SK-N-SH (cell line): Measurements from ENCODE around the gene METTL24. TPM values are rescaled to one million over a fixed set of nuclear protein-coding genes. Genes with fewer than 3 reads are reported as not detected.

Experiments
- CTCF ChIA-PET: fragments of 300-600, 350-600 bp; formaldehyde crosslinking; extraction: SDS; loops from one replicate; lab custom pipeline; 2021; lab: Yijun Ruan, JAX
- POLR2A ChIA-PET: fragments of 350-600 bp; sonication (Branson Sonifier 250); formaldehyde crosslinking; extraction: SDS; loops from one replicate; lab custom pipeline; 2020; ENCODE audit warnings: antibody characterized with exemption, inconsistent platforms; lab: Yijun Ruan, JAX
- DNase-seq: peaks from one replicate; pipeline ENCODE4 v3.0.0; 2012
- H2AFZ ChIP-seq: fragments of 200-600 bp; sonication (generic); 2 replicates; pipeline ENCODE4 v1.8.1; 2016; ENCODE audit warnings: antibody characterized with exemption, mild to moderate bottlenecking, low read depth
- H3F3A ChIP-seq: fragments of 200-600 bp; sonication (generic); replicated peaks from 2 replicates; pipeline ENCODE3; 2016; ENCODE audit warnings: antibody characterized with exemption, mild to moderate bottlenecking; ENCODE audit not compliant: insufficient read depth
- H3K27ac ChIP-seq, 2 experiments: fragments of 200-500 bp in 1 of 2; fragments of 200-600 bp in 1 of 2; sonication (Bioruptor generic) in 1 of 2; sonication (generic), shearing (Covaris generic) in 1 of 2; 2 replicates each; pipeline versions ENCODE4 v1.5.1 to v1.6.1; 2014 to 2016; ENCODE audit warnings: low read depth in 2 of 2, inconsistent platforms in 1 of 2, low read length in 1 of 2, mild to moderate bottlenecking in 1 of 2, mixed read lengths in 1 of 2
- H3K27me3 ChIP-seq: fragments of 200-600 bp; sonication (generic), shearing (Covaris generic); 2 replicates; pipeline ENCODE4 v1.6.1; 2016; ENCODE audit warnings: mixed run types; ENCODE audit not compliant: insufficient read depth
- H3K36me3 ChIP-seq, 2 experiments: fragments of 200-500 bp in 1 of 2; fragments of 200-600 bp in 1 of 2; sonication (Bioruptor generic) in 1 of 2; sonication (generic) in 1 of 2; replicated peaks in 1 of 2; 2 replicates each; pipeline versions ENCODE3 to v1.5.1; 2014 to 2016; ENCODE audit warnings: low read length in 1 of 2, mild to moderate bottlenecking in 1 of 2; ENCODE audit not compliant: insufficient read depth in 2 of 2, control insufficient read depth in 1 of 2
- H3K4me1 ChIP-seq, 2 experiments: fragments of 200-500 bp in 1 of 2; fragments of 200-600 bp in 1 of 2; sonication (Bioruptor generic) in 1 of 2; sonication (generic), shearing (Covaris generic) in 1 of 2; 2 replicates each; pipeline versions ENCODE4 v1.5.1 to v1.6.1; 2014 to 2016; ENCODE audit warnings: low read depth in 1 of 2, low read length in 1 of 2, mixed run types in 1 of 2; ENCODE audit not compliant: insufficient read depth in 2 of 2, control insufficient read depth in 1 of 2
- H3K4me2 ChIP-seq: fragments of 200-600 bp; sonication (generic), shearing (Covaris generic); 2 replicates; pipeline ENCODE4 v1.6.1; 2017; ENCODE audit warnings: mixed run types
- H3K4me3 ChIP-seq, 2 experiments: fragments of 200-500 bp in 1 of 2; fragments of 200-600 bp in 1 of 2; sonication (Bioruptor generic) in 1 of 2; sonication (generic), shearing (Covaris generic) in 1 of 2; 2 replicates each; pipeline versions ENCODE4 v1.5.1 to v1.8.1; 2014 to 2016; ENCODE audit warnings: low read depth in 2 of 2, inconsistent platforms in 1 of 2, low read length in 1 of 2, mild to moderate bottlenecking in 1 of 2, mixed read lengths in 1 of 2, moderate library complexity in 1 of 2
- H3K79me2 ChIP-seq: fragments of 200-600 bp; sonication (generic); 2 replicates; pipeline ENCODE4 v1.8.1; 2017; ENCODE audit warnings: mild to moderate bottlenecking; ENCODE audit not compliant: insufficient read depth
- H3K9ac ChIP-seq: fragments of 200-600 bp; sonication (generic); 2 replicates; pipeline ENCODE4 v1.6.1; 2017; ENCODE audit warnings: mixed run types
- H3K9me2 ChIP-seq: fragments of 200-600 bp; sonication (generic); 2 replicates; pipeline ENCODE4 v1.6.1; 2017; ENCODE audit warnings: mixed run types
- H3K9me3 ChIP-seq: fragments of 200-600 bp; sonication (generic); 2 replicates; pipeline ENCODE4 v1.6.1; 2017; ENCODE audit warnings: mixed run types, mild to moderate bottlenecking, moderate library complexity
- H4K20me1 ChIP-seq: fragments of 200-600 bp; sonication (generic); 2 replicates; pipeline ENCODE4 v1.6.1; 2017; ENCODE audit warnings: mild to moderate bottlenecking, mixed run types; ENCODE audit not compliant: insufficient read depth
- CHD2 ChIP-seq: fragments of 150-350 bp; IDR thresholded peaks from 2 replicates; pipeline ENCODE4 v1.6.1; 2018; ENCODE audit warnings: low read length; ENCODE audit not compliant: partially characterized antibody
- EP300 ChIP-seq, 2 experiments: IDR thresholded peaks; 2 replicates each; pipeline versions ENCODE4 v1.4.0 to v1.6.1; 2012; ENCODE audit warnings: borderline replicate concordance in 1 of 2, low read depth in 1 of 2, low read length in 1 of 2
- EZH2phosphoT487 ChIP-seq: fragments of 200-600 bp; sonication (generic); IDR thresholded peaks from 2 replicates; pipeline ENCODE4 v1.6.1; 2017; ENCODE audit warnings: low read depth, mixed run types, mild to moderate bottlenecking, antibody characterized with exemption, moderate library complexity, borderline replicate concordance
- FOSL2 ChIP-seq: IDR thresholded peaks from 2 replicates; pipeline ENCODE4 v1.4.0; 2012; ENCODE audit warnings: low read depth, mild to moderate bottlenecking, moderate library complexity, borderline replicate concordance
- FOXM1 ChIP-seq: IDR thresholded peaks from 2 replicates; pipeline ENCODE4 v1.4.0; 2012; ENCODE audit warnings: low read depth, mild to moderate bottlenecking
- GABPA ChIP-seq: IDR thresholded peaks from 2 replicates; pipeline ENCODE4 v1.4.0; 2012; ENCODE audit warnings: low read depth, mild to moderate bottlenecking
- JUND ChIP-seq: IDR thresholded peaks from 2 replicates; pipeline ENCODE4 v1.4.0; 2012
- MAX ChIP-seq: IDR thresholded peaks from 2 replicates; pipeline ENCODE4 v1.4.0; 2012; ENCODE audit warnings: low read depth
- MXI1 ChIP-seq: IDR thresholded peaks from 2 replicates; pipeline ENCODE4 v1.6.1; 2012; ENCODE audit warnings: mild to moderate bottlenecking, low read depth, low read length, improper control_type of control experiment
- POLR2AphosphoS5 ChIP-seq: IDR thresholded peaks from 2 replicates; pipeline ENCODE4 v1.6.1; 2012; ENCODE audit warnings: low read depth, low read length
- RAD21 ChIP-seq: IDR thresholded peaks from 2 replicates; pipeline ENCODE4 v1.6.1; 2012; ENCODE audit warnings: mild to moderate bottlenecking, low read length
- RCOR1 ChIP-seq: fragments of 150-350 bp; IDR thresholded peaks from 2 replicates; pipeline ENCODE4 v1.6.1; 2017; ENCODE audit warnings: antibody characterized with exemption, low read length
- RXRA ChIP-seq: IDR thresholded peaks from 2 replicates; pipeline ENCODE4 v1.4.0; 2012; ENCODE audit warnings: low read depth, mild to moderate bottlenecking, borderline replicate concordance
- SMC3 ChIP-seq: IDR thresholded peaks from 2 replicates; pipeline ENCODE4 v1.6.1; 2012; ENCODE audit warnings: low read depth, low read length, improper control_type of control experiment
- TCF12 ChIP-seq: IDR thresholded peaks from 2 replicates; pipeline ENCODE4 v1.4.0; 2012
- TEAD4 ChIP-seq: IDR thresholded peaks from 2 replicates; pipeline ENCODE4 v1.4.0; 2012; ENCODE audit warnings: mild to moderate bottlenecking, borderline replicate concordance; ENCODE audit not compliant: insufficient read depth
- USF2 ChIP-seq: fragments of 150-350 bp; IDR thresholded peaks from 2 replicates; pipeline ENCODE4 v1.6.1; 2017; ENCODE audit warnings: antibody characterized with exemption, low read length, low read depth, borderline replicate concordance
- WGBS: methylation state at CpG from one replicate; pipeline ENCODE4 v1.1.6; 2017; ENCODE audit warnings: low lambda C conversion rate; 5-methylcytosine and 5-hydroxymethylcytosine counted together
- polyA plus RNA-seq, 3 experiments: library from polyadenylated mRNA; depleted of rRNA; stranded (reverse); fragments of >200 nt; gene quantifications; 2 replicates each; pipeline ENCODE4 v1.2.3, GENCODE V29; 2012

METTL24 gene
- polyA plus RNA-seq, 1 of the 3 experiments (the other 2 are of a cell fraction) = not detected

DNA sequence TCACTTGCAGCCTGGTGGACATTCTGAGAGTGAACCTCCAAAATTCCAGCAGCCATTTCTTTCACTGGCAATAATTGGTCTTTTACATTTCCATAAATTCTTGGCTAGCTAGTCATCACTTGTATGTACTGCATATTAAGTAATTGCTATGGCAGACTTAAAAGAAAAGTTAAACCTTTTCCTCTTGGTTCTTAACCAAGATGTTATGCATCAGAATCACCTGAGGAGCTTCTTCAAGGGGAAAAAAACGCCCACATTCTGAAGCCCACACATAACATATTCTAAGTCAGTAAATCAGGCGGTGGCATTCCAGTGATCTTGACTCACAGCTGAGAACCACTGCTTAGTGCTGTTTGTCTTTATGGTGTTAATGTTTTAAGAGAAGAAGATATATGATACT lies 140.9 kb downstream of the METTL24 start:
- Histone ChIP-seq H3K4me3 (no peak overlapping the region), H3K27me3 (no peaks in the 10 kb centered on the region), H3K9ac (no peak overlapping the region), H4K20me1 (no peaks in the 10 kb centered on the region), H3K9me3 (no peaks in the 10 kb centered on the region), H3K79me2 (no peaks in the 10 kb centered on the region), H3K4me2 (no peak overlapping the region), H3F3A (peaks cover 4% of the 10 kb centered on the region), H3K36me3 (peaks cover 71 to 79% of the 10 kb centered on the region in 2 experiments), H2AFZ (no peak overlapping the region), H3K4me1 (peaks cover 0 to 7% of the 10 kb centered on the region in 2 experiments; a peak in 1 of 4 replicates), H3K27ac (0 out of 4 replicates have a peak overlapping the region, but pooled peaks of 1 of the 2 experiments have one; percentile 22), H3K9me2 (no peaks in the 10 kb centered on the region)
- 88% methylated on average over 2 of the region's 2 CpGs for WGBS
- no peak for DNase-seq
- ChIA-PET POLR2A (no interaction called here), CTCF (interaction anchor here (2.6 kb wide), 1 partner anchor 11 kb away, joined by 11 read pairs; no protein-coding TSS in a partner anchor)
- no peak for TF ChIP-seq EZH2phosphoT487
- TF ChIP-seq FOXM1 = no peak
- TF ChIP-seq SMC3 = no peak
- no peak for TF ChIP-seq RCOR1
- TF ChIP-seq FOSL2 = no peak

DNA sequence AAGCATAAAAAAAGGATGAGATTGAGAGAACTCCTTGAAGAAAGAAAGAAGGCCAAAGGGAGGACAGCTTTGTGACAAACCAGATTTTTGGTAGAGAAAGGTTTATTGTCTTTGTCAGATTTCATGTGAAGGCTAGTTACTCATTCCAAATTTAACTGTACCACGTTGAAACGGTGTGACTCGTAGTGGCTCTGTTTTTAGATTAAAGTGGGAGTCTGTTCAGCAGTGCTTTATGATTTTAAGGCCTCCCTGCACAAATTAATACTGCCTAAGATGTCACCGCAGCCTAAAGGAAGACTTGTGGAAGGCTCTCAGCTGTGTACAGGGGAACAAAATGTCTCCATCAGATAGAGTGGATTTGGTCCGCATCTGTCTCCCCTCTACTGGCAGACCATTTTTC lies 142.0 kb downstream of the METTL24 start:
- no peak for TF ChIP-seq EZH2phosphoT487
- TF ChIP-seq TCF12 = no peak
- no peak for TF ChIP-seq RAD21
- TF ChIP-seq USF2 = no peak
- no peak for TF ChIP-seq POLR2AphosphoS5
- no peak for TF ChIP-seq FOXM1
- TF ChIP-seq MAX = no peak
- no peak for TF ChIP-seq GABPA
- no peak for TF ChIP-seq EP300 (IDR thresholded peaks at IDR 0.05; ENCODE audit: borderline replicate concordance in 1 of 2, low read depth in 1 of 2, low read length in 1 of 2)
- TF ChIP-seq JUND = no peak
- no peak for TF ChIP-seq RXRA
- TF ChIP-seq TEAD4 = no peak
- TF ChIP-seq MXI1 = no peak
- TF ChIP-seq SMC3 = no peak
- no peak for TF ChIP-seq CHD2
- TF ChIP-seq, all 33 proteins: peak for 0
- Histone ChIP-seq H3K4me1 (peaks cover 0 to 7% of the 10 kb centered on the region in 2 experiments; a peak in 1 of 4 replicates), H3K4me3 (no peak overlapping the region), H2AFZ (no peak overlapping the region), H3K27me3 (no peaks in the 10 kb centered on the region), H3K9ac (no peak overlapping the region), H3F3A (peaks cover 4% of the 10 kb centered on the region), H4K20me1 (no peaks in the 10 kb centered on the region), H3K79me2 (no peaks in the 10 kb centered on the region), H3K27ac (no peak overlapping the region), H3K9me2 (no peaks in the 10 kb centered on the region), H3K36me3 (peaks cover 68 to 88% of the 10 kb centered on the region in 2 experiments), H3K4me2 (no peak overlapping the region), H3K9me3 (no peaks in the 10 kb centered on the region)
- CTCF ChIA-PET = interaction anchor here (1.4 to 2.6 kb wide), 3 partner anchors 10 to 37 kb away, joined by 3 to 11 read pairs (median 4); no protein-coding TSS in a partner anchor
- no peak for DNase-seq
- POLR2A ChIA-PET = no interaction called here
- 91% methylated on average over 5 of the region's 5 CpGs for WGBS
